DMS114 treated with DMSO at 0.1 percent for 48 hours (cell line): ENCODE measurements around the gene PLXNA1.

Source experiments
- DNase-seq: peaks from one replicate; lab custom pipeline; 2025; ENCODE audit not compliant: unreplicated experiment; lab: John Stamatoyannopoulos, UW

PLXNA1 gene

GRCh38 chr3:127017229-127017628 lies 34.3 kb downstream of the PLXNA1 start:
- no peak for DNase-seq

DNA sequence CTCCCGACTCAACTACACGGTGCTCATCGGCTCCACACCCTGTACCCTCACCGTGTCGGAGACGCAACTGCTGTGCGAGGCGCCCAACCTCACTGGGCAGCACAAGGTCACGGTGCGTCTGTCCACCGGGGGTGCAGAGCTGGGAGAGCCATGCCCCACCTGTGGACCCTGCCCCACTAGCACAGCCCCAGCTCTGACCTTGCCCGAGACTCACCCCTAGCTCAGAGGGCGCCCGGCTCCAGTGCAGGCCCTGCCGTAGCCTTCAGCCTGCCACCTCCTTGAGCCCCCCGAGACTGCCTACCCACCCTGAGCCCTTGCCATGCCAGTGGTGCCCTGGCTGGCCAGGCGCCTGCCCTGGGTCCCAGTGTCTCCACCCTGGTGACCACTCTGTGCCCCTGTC lies 34.9 kb downstream of the PLXNA1 start:
- no peak for DNase-seq

DNA sequence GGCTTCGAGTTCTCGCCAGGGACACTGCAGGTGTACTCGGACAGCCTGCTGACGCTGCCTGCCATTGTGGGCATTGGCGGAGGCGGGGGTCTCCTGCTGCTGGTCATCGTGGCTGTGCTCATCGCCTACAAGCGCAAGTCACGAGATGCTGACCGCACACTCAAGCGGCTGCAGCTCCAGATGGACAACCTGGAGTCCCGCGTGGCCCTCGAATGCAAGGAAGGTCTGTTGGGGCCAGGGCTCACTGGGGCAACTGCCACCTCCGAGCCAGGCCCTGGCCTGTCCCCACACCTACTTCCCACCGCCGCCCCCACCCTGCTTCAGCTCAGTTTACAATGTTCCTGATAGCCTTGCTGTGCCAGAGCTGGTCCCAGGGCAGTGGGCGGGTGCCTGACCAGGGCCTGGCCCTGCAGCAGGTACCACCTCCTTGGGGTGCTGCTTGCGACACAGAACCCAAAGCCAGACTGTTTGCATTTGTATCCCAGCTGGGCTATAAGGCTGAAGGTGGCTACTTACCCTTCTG lies 35.5 kb downstream of the PLXNA1 start:
- no peak for DNase-seq

- DNase-seq = no peak
Observed at GRCh38 chr3:127019449-127019848, 36.5 kb downstream of the PLXNA1 start.

DNA sequence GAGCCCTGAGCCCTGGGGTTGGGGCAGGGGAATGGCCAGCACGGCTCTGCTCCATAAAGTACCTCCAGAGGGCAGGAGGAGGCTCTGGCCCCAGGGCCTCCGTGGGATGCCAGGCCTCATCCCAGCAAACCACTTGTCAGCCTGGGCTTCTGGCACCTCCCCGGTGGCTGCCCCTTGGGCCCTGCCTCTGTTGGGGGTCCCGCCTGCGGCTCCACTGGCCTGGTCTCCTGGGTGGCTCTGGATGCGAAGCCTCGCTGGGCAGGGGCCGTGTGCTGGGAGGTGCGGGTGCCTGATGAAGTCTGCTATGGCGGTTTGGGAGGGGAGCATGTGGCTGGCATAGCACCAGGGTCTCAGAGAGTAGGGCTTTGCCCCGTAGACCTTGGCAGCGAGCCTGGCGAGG lies 37.6 kb downstream of the PLXNA1 start:
- DNase-seq = no peak

- DNase-seq = no peak
Observed at GRCh38 chr3:127022849-127023248, 39.9 kb downstream of the PLXNA1 start.

- DNase-seq = no peak
Observed at GRCh38 chr3:127025456-127025855, 42.5 kb downstream of the PLXNA1 start.

GRCh38 chr3:127026036-127026435 lies 43.1 kb downstream of the PLXNA1 start:
- DNase-seq = no peak

DNA sequence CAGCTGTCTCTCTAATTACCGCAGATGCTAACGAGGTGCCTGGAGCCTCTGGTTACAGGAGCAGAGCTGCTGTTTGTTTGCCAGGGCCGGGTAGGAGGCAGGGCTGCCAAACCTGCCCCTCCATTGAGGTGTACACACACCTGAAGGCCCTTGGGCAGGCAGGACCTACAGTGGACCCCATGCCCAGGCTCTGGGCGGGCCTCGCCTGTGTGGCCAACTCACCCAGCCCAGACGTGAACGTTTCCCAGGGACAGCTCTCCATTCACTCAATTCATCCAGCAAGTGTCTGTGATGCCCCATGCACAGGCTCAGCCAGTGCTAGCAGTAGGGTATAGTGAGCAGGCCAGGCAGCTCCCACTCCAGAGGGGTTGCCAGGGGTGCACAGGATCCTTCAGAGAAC lies 43.7 kb downstream of the PLXNA1 start:
- DNase-seq = no peak

GRCh38 chr3:127027061-127027735 lies 44.3 kb downstream of the PLXNA1 start:
- no peak for DNase-seq

- no peak for DNase-seq
Observed at GRCh38 chr3:127027811-127028548, 45.1 kb downstream of the PLXNA1 start.

DNA sequence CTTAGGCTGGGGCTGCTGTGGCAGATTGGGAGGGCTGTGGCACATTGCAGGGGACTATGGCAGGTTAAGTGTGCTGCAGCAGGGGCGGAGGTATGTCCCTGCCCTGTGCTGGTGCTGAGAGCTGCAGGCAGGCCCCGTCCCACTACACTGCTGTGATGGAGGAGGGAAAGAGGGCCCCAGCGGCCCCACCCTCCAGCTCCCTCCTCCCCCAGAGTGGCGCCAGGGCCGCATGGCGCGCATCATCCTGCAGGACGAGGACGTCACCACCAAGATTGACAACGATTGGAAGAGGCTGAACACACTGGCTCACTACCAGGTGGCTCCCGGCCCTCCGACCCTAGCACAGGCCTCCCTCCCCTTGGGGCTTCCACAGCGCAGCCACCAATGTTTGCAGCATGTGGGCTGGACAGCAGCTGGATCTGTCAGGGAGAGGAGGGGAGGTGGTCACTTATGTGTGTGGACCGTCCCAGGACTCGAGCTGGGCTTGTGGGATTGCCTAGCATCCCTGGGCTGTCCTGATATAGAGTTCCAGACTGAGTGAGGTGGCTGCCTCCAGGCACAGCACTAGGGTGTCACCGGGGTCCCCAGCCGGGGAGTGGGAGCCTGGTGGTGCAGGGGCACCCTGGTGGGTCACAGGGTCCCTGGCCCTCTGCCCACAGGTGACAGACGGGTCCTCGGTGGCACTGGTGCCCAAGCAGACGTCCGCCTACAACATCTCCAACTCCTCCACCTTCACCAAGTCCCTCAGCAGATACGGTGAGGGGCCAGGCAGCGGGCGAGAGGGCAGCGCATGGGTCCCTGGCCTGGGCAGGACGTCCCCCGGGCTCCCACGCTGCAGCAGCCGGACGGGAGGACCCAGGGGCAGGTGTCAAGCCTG lies 46.1 kb downstream of the PLXNA1 start:
- no peak for DNase-seq

DNA sequence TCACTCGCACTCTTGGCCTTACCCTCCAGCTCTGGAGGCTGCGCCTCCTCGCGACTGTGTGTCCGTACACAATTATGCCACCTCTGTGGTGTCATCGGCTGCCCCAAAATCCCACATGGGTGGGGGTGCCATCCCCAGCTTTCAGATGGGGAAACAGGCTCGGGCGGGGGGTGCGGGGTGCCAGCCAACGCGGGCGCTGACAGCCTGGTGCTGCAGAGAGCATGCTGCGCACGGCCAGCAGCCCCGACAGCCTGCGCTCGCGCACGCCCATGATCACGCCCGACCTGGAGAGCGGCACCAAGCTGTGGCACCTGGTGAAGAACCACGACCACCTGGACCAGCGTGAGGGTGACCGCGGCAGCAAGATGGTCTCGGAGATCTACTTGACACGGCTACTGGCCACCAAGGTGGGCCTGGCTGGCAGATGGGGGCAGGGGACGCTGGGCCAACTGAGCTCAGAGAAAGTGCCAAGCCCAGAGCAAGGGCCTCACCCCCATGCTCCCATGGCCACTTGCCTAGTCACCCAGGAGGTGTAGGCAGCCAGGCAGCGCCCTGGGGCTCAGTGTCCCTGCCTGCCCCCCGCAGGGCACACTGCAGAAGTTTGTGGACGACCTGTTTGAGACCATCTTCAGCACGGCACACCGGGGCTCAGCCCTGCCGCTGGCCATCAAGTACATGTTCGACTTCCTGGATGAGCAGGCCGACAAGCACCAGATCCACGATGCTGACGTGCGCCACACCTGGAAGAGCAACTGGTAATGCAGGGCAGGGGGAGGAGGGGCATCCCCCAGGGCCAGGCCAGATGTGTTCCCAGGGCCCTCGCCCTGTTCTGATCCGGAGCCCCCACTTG lies 47.0 kb downstream of the PLXNA1 start:
- DNase-seq = no peak

GRCh38 chr3:127030508-127031412 lies 47.8 kb downstream of the PLXNA1 start:
- no peak for DNase-seq

GRCh38 chr3:127031413-127031810 lies 48.5 kb downstream of the PLXNA1 start:
- DNase-seq = no peak

- DNase-seq = no peak
Observed at GRCh38 chr3:127031845-127032244, 48.9 kb downstream of the PLXNA1 start.

GRCh38 chr3:127032296-127032990 lies 49.5 kb downstream of the PLXNA1 start:
- DNase-seq = no peak
